WTC11 (cell line): ENCODE data around the gene FRMD4A. TPM values are rescaled to one million over a fixed set of nuclear protein-coding genes. Genes with fewer than 3 reads are reported as not detected.
"Not testable (repeated sequence)": the region's sequence is repeated elsewhere in the genome, so short reads cannot be mapped to it uniquely, and the experiment has no call there.

Experiments used
- ATAC-seq: fragments of 200-7000 bp; cut with Tn5 transposase; 2 replicates; pipeline ENCODE4 v1.10.0; 2021; ENCODE audit warnings: mild to moderate bottlenecking, moderate library complexity
- CTCF ChIA-PET: fragments of 300-600 bp; sonication (Branson Sonifier 250); formaldehyde crosslinking; loops from one replicate; lab custom pipeline; 2021; ENCODE audit warnings: antibody characterized with exemption; lab: Charles Lee
- POLR2A ChIA-PET: fragments of 350-600 bp; sonication (Branson Sonifier 250); formaldehyde crosslinking; loops from one replicate; lab custom pipeline; 2021; ENCODE audit warnings: antibody characterized with exemption; lab: Charles Lee
- DNase-seq: peaks from one replicate; pipeline ENCODE4 v3.0.0; 2021; ENCODE audit warnings: low spot score
- H3K27ac Mint-ChIP-seq: 2 replicates; pipeline ENCODE4 v1.8.0; 2021; ENCODE audit warnings: mixed read lengths
- H3K27me3 Mint-ChIP-seq: 2 replicates; pipeline ENCODE4 v1.8.0; 2021; ENCODE audit warnings: low read depth, mild to moderate bottlenecking, moderate library complexity, mixed read lengths
- H3K36me3 Mint-ChIP-seq: 2 replicates; pipeline ENCODE4 v1.8.0; 2021; ENCODE audit warnings: mixed read lengths
- H3K4me1 Mint-ChIP-seq: 2 replicates; pipeline ENCODE4 v1.8.0; 2022; ENCODE audit warnings: mixed read lengths
- H3K4me3 Mint-ChIP-seq: 2 replicates; pipeline ENCODE4 v1.8.0; 2021; ENCODE audit warnings: mild to moderate bottlenecking, moderate library complexity, mixed read lengths
- H3K9me3 Mint-ChIP-seq: 2 replicates; pipeline ENCODE4 v1.8.0; 2021; ENCODE audit warnings: mixed read lengths
- ATF1 ChIP-seq: sonication (generic); formaldehyde crosslinking; IDR thresholded peaks from 2 replicates; pipeline ENCODE4 v1.8.1; 2023; ENCODE audit warnings: mild to moderate bottlenecking, moderate library complexity, missing genetic modification reagents
- EMX1 ChIP-seq: fragments of 250-450 bp; sonication (Bioruptor Pico); IDR thresholded peaks from 2 replicates; pipeline ENCODE4 v1.8.0; 2021; ENCODE audit warnings: mild to moderate bottlenecking
- FOXP1 ChIP-seq: sonication (generic); formaldehyde crosslinking; IDR thresholded peaks from 2 replicates; pipeline ENCODE4 v1.8.0; 2022; ENCODE audit warnings: missing genetic modification reagents, mild to moderate bottlenecking, moderate library complexity, borderline replicate concordance
- GRHL2 ChIP-seq: fragments of 250-450 bp; sonication (Bioruptor Pico); IDR thresholded peaks from 2 replicates; pipeline ENCODE4 v1.8.0; 2022; ENCODE audit warnings: mild to moderate bottlenecking, moderate library complexity; ENCODE audit not compliant: insufficient replicate concordance, severe bottlenecking
- GTF2I ChIP-seq: fragments of 250-450 bp; sonication (Bioruptor Pico); conservative IDR thresholded peaks from 2 replicates; pipeline ENCODE4 v1.4.0; 2021; ENCODE audit warnings: mild to moderate bottlenecking
- MXD4 ChIP-seq: fragments of 250-450 bp; sonication (Bioruptor Pico); IDR thresholded peaks from 2 replicates; pipeline ENCODE4 v1.8.0; 2021; ENCODE audit warnings: mild to moderate bottlenecking, moderate library complexity, borderline replicate concordance
- NR2C2 ChIP-seq: sonication (generic); formaldehyde crosslinking; IDR thresholded peaks from 2 replicates; pipeline ENCODE4 v1.8.0; 2022; ENCODE audit warnings: mild to moderate bottlenecking, missing genetic modification reagents
- OVOL2 ChIP-seq: fragments of 250-450 bp; sonication (Bioruptor Pico); IDR thresholded peaks from 2 replicates; pipeline ENCODE4 v1.9.0; 2021; ENCODE audit warnings: mild to moderate bottlenecking, borderline replicate concordance
- RORB ChIP-seq: fragments of 250-450 bp; sonication (Bioruptor Pico); IDR thresholded peaks from 2 replicates; pipeline ENCODE4 v1.9.0; 2021; ENCODE audit warnings: mild to moderate bottlenecking
- TEAD1 ChIP-seq: sonication (generic); formaldehyde crosslinking; IDR thresholded peaks from 2 replicates; pipeline ENCODE4 v1.8.0; 2022; ENCODE audit warnings: mild to moderate bottlenecking, missing genetic modification reagents
- ZNF232 ChIP-seq: sonication (generic); formaldehyde crosslinking; IDR thresholded peaks from 2 replicates; pipeline ENCODE4 v1.8.0; 2022; ENCODE audit warnings: mild to moderate bottlenecking, missing genetic modification reagents
- ZNF317 ChIP-seq: sonication (generic); formaldehyde crosslinking; IDR thresholded peaks from 2 replicates; pipeline ENCODE4 v1.8.1; 2023; ENCODE audit warnings: low read depth, mild to moderate bottlenecking, moderate library complexity, missing genetic modification reagents, borderline replicate concordance
- ZNF396 ChIP-seq: fragments of 250-450 bp; sonication (Bioruptor Pico); IDR thresholded peaks from 2 replicates; pipeline ENCODE4 v1.8.0; 2021; ENCODE audit warnings: mild to moderate bottlenecking, moderate library complexity, borderline replicate concordance
- total RNA-seq: library from RNA; stranded (reverse); gene quantifications from 3 replicates; pipeline ENCODE4 v1.2.3, GENCODE V29; 2021
- TF ChIP-seq, protein P1 (sequence below): fragments of 250-450 bp; sonication (Bioruptor Pico); IDR thresholded peaks from 2 replicates; pipeline ENCODE4 v1.9.0; 2021; ENCODE audit warnings: mild to moderate bottlenecking
- TF ChIP-seq, protein P2 (sequence below): sonication (generic); formaldehyde crosslinking; IDR thresholded peaks from 2 replicates; pipeline ENCODE4 v1.8.0; 2022; ENCODE audit warnings: mild to moderate bottlenecking, missing genetic modification reagents
- TF ChIP-seq, protein P3 (sequence below): sonication (generic); formaldehyde crosslinking; IDR thresholded peaks from 2 replicates; pipeline ENCODE4 v1.8.0; 2022; ENCODE audit warnings: mild to moderate bottlenecking, missing genetic modification reagents
- TF ChIP-seq, protein P4 (sequence below): sonication (generic); formaldehyde crosslinking; IDR thresholded peaks from 2 replicates; pipeline ENCODE4 v1.8.1; 2023; ENCODE audit warnings: mild to moderate bottlenecking, missing genetic modification reagents, moderate library complexity
- TF ChIP-seq, protein P5 (sequence below): sonication (generic); formaldehyde crosslinking; conservative IDR thresholded peaks from 2 replicates; pipeline ENCODE4 v1.8.1; 2023; ENCODE audit warnings: mild to moderate bottlenecking, low read depth, missing genetic modification reagents, moderate library complexity
- TF ChIP-seq, protein P6 (sequence below): sonication (generic); formaldehyde crosslinking; IDR thresholded peaks from 2 replicates; pipeline ENCODE4 v1.8.0; 2023; ENCODE audit warnings: missing genetic modification reagents
- TF ChIP-seq, protein P7 (sequence below): sonication (generic); formaldehyde crosslinking; IDR thresholded peaks from 2 replicates; pipeline ENCODE4 v1.8.1; 2023; ENCODE audit warnings: mild to moderate bottlenecking, missing genetic modification reagents, moderate library complexity
- TF ChIP-seq, protein P8 (sequence below): sonication (generic); formaldehyde crosslinking; conservative IDR thresholded peaks from 2 replicates; pipeline ENCODE4 v1.8.1; 2022; ENCODE audit warnings: mild to moderate bottlenecking, missing genetic modification reagents

Gene FRMD4A
- total RNA-seq, 1 experiment from 2014 or later = 35.5 TPM

DNA sequence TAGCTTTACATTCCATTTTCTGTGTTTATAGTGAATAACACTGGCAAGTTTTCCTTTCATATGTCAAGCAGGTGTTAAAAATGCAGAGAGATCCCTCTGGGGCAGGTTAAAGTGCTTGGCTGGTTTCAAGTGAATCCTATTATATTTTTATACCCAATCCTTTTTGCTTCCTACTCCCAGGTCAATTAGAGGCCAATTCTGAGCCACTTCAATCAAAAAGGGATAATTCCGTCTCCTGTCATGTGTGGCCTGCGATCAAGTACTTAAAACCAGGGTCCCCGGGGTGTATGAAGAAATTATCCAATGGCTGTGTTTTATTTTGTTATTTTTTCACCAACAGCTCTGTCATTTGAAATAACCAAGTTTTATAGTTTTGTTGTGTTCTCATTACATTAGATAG is 430.8 kb downstream of the FRMD4A start (continued):
- TF ChIP-seq, protein P1, sequence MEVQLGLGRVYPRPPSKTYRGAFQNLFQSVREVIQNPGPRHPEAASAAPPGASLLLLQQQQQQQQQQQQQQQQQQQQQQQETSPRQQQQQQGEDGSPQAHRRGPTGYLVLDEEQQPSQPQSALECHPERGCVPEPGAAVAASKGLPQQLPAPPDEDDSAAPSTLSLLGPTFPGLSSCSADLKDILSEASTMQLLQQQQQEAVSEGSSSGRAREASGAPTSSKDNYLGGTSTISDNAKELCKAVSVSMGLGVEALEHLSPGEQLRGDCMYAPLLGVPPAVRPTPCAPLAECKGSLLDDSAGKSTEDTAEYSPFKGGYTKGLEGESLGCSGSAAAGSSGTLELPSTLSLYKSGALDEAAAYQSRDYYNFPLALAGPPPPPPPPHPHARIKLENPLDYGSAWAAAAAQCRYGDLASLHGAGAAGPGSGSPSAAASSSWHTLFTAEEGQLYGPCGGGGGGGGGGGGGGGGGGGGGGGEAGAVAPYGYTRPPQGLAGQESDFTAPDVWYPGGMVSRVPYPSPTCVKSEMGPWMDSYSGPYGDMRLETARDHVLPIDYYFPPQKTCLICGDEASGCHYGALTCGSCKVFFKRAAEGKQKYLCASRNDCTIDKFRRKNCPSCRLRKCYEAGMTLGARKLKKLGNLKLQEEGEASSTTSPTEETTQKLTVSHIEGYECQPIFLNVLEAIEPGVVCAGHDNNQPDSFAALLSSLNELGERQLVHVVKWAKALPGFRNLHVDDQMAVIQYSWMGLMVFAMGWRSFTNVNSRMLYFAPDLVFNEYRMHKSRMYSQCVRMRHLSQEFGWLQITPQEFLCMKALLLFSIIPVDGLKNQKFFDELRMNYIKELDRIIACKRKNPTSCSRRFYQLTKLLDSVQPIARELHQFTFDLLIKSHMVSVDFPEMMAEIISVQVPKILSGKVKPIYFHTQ (CRISPR knock-in tag) = no peak
- TF ChIP-seq, protein P2, sequence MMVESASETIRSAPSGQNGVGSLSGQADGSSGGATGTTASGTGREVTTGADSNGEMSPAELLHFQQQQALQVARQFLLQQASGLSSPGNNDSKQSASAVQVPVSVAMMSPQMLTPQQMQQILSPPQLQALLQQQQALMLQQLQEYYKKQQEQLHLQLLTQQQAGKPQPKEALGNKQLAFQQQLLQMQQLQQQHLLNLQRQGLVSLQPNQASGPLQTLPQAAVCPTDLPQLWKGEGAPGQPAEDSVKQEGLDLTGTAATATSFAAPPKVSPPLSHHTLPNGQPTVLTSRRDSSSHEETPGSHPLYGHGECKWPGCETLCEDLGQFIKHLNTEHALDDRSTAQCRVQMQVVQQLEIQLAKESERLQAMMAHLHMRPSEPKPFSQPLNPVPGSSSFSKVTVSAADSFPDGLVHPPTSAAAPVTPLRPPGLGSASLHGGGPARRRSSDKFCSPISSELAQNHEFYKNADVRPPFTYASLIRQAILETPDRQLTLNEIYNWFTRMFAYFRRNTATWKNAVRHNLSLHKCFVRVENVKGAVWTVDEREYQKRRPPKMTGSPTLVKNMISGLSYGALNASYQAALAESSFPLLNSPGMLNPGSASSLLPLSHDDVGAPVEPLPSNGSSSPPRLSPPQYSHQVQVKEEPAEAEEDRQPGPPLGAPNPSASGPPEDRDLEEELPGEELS (CRISPR knock-in tag) = no peak
- no peak for TF ChIP-seq NR2C2
- TF ChIP-seq, protein P3, sequence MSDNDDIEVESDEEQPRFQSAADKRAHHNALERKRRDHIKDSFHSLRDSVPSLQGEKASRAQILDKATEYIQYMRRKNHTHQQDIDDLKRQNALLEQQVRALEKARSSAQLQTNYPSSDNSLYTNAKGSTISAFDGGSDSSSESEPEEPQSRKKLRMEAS (CRISPR knock-in tag) = no peak
- TF ChIP-seq, protein P4, sequence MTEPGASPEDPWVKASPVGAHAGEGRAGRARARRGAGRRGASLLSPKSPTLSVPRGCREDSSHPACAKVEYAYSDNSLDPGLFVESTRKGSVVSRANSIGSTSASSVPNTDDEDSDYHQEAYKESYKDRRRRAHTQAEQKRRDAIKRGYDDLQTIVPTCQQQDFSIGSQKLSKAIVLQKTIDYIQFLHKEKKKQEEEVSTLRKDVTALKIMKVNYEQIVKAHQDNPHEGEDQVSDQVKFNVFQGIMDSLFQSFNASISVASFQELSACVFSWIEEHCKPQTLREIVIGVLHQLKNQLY (CRISPR knock-in tag) = no peak
- TF ChIP-seq EMX1 (CRISPR knock-in tag) = no peak
- no peak for TF ChIP-seq GRHL2 (CRISPR knock-in tag)
- TF ChIP-seq ZNF232 (CRISPR knock-in tag) = no peak
- TF ChIP-seq, protein P5, sequence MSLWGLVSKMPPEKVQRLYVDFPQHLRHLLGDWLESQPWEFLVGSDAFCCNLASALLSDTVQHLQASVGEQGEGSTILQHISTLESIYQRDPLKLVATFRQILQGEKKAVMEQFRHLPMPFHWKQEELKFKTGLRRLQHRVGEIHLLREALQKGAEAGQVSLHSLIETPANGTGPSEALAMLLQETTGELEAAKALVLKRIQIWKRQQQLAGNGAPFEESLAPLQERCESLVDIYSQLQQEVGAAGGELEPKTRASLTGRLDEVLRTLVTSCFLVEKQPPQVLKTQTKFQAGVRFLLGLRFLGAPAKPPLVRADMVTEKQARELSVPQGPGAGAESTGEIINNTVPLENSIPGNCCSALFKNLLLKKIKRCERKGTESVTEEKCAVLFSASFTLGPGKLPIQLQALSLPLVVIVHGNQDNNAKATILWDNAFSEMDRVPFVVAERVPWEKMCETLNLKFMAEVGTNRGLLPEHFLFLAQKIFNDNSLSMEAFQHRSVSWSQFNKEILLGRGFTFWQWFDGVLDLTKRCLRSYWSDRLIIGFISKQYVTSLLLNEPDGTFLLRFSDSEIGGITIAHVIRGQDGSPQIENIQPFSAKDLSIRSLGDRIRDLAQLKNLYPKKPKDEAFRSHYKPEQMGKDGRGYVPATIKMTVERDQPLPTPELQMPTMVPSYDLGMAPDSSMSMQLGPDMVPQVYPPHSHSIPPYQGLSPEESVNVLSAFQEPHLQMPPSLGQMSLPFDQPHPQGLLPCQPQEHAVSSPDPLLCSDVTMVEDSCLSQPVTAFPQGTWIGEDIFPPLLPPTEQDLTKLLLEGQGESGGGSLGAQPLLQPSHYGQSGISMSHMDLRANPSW (CRISPR knock-in tag) = no peak
- TF ChIP-seq MXD4 (CRISPR knock-in tag) = no peak

DNA sequence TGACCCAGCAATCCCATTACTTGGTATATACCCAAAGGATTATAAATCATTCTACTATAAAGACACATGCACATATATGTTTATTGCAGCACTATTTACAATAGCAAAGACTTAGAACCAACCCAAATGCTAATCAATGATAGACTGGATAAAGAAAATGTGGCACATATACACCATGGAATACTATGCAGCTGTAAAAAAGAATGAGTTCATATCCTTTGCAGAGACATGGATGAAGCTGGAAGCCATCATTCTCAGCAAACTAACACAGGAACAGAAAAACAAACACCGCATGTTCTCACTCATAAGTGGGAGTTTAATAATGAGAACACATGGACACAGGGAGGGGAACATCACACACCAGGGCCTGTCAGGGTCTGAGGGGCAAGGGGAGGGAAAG is 434.6 kb downstream of the FRMD4A start:
- CTCF ChIA-PET = not testable (repeated sequence)

DNA sequence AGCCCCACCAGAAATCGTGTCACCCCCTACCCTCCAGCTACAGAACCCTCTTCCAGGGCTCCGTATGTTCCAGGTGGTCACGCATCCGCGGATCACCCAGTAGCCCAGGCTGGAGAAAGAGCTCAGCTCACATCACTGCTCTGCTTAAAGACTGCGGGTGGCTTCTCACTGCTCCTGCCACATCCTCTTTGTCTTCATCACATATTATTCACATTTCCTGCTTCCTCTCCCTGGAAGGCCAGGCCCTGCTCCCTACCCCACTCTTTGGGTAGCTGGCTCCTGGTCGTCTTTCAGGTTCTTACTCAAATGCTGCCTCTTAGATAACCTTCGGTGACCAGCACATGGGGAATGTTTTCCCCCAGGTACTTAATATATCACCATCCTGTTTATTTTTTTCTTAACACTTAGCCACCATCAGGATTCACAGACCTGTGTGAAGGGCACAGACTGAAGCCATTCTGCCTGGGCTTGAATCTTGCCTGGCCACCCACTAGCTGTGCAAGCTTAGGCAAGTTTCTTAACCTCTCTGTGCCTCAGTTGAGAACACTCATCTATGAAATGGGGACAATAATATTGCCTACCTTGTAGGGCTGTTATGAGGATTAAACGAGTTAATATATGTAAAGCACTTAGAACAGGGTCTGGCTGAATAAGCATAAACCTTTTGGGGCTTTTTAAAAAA is 436.2 kb downstream of the FRMD4A start:
- no peak overlapping the region for H3K4me3 Mint-ChIP-seq
- no peaks in the 10 kb centered on the region for H3K36me3 Mint-ChIP-seq
- peaks cover 40% of the 10 kb centered on the region for H3K27me3 Mint-ChIP-seq
- H3K27ac Mint-ChIP-seq = peak overlapping the region; percentile 31; the same call in 1 of the 2 replicates
- no peak for DNase-seq
- POLR2A ChIA-PET = interaction anchor here (1.1 kb wide), 1 partner anchor 12 kb away, joined by 3 read pairs; no protein-coding TSS in a partner anchor
- H3K9me3 Mint-ChIP-seq = peaks cover 6% of the 10 kb centered on the region
- H3K4me1 Mint-ChIP-seq = peaks cover 31% of the 10 kb centered on the region
- TF ChIP-seq, protein P6, sequence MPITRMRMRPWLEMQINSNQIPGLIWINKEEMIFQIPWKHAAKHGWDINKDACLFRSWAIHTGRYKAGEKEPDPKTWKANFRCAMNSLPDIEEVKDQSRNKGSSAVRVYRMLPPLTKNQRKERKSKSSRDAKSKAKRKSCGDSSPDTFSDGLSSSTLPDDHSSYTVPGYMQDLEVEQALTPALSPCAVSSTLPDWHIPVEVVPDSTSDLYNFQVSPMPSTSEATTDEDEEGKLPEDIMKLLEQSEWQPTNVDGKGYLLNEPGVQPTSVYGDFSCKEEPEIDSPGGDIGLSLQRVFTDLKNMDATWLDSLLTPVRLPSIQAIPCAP (CRISPR knock-in tag) = no peak
- no peak for TF ChIP-seq RORB (CRISPR knock-in tag)
- TF ChIP-seq OVOL2 (CRISPR knock-in tag) = no peak
- no peak for TF ChIP-seq FOXP1 (CRISPR knock-in tag)
- TF ChIP-seq, protein P7, sequence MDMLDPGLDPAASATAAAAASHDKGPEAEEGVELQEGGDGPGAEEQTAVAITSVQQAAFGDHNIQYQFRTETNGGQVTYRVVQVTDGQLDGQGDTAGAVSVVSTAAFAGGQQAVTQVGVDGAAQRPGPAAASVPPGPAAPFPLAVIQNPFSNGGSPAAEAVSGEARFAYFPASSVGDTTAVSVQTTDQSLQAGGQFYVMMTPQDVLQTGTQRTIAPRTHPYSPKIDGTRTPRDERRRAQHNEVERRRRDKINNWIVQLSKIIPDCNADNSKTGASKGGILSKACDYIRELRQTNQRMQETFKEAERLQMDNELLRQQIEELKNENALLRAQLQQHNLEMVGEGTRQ (CRISPR knock-in tag) = no peak
- TF ChIP-seq, protein P8, sequence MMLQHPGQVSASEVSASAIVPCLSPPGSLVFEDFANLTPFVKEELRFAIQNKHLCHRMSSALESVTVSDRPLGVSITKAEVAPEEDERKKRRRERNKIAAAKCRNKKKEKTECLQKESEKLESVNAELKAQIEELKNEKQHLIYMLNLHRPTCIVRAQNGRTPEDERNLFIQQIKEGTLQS = no peak
- no peak for TF ChIP-seq GTF2I (CRISPR knock-in tag)
- no peak for TF ChIP-seq ZNF317 (CRISPR knock-in tag)
- no peak for TF ChIP-seq ZNF396 (CRISPR knock-in tag)
- no peak for TF ChIP-seq TEAD1 (CRISPR knock-in tag)
- TF ChIP-seq ATF1 (CRISPR knock-in tag) = no peak
- no peak for ATAC-seq
- CTCF ChIA-PET = interaction anchor here (1.3 to 2.7 kb wide), 2 partner anchors 9 to 13 kb away, joined by 3 to 10 read pairs; no protein-coding TSS in a partner anchor

More for the DNA sequence above, 434.6 kb downstream of the FRMD4A start:
- peaks cover 21% of the 10 kb centered on the region for H3K4me1 Mint-ChIP-seq
- H3K4me3 Mint-ChIP-seq, DNase-seq, H3K9me3 Mint-ChIP-seq, H3K36me3 Mint-ChIP-seq, POLR2A ChIA-PET, ATAC-seq, H3K27ac Mint-ChIP-seq: not testable (repeated sequence)
- peaks cover 24% of the 10 kb centered on the region for H3K27me3 Mint-ChIP-seq
